Stimulated activated naive CD8-positive, alpha-beta T cell treated with anti-CD3 and anti-CD28 coated beads, Interleukin-15, Interleukin-2, amounts not matched to agents 100 ng/mL and 50 ng/mL, for 24 hours (primary cell): ENCODE results near the gene SOX14.

Source experiments
- H3K27ac Mint-ChIP-seq: one replicate; pipeline ENCODE4 v1.8.0; 2021; ENCODE audit warnings: mild to moderate bottlenecking, mixed read lengths
- H3K27me3 Mint-ChIP-seq: one replicate; pipeline ENCODE4 v1.8.0; 2021; ENCODE audit warnings: mixed read lengths
- H3K36me3 Mint-ChIP-seq: one replicate; pipeline ENCODE4 v1.8.0; 2021; ENCODE audit warnings: low read depth, mixed read lengths
- H3K4me1 Mint-ChIP-seq: one replicate; pipeline ENCODE4 v1.8.0; 2021; ENCODE audit warnings: low read depth, mixed read lengths
- H3K4me3 Mint-ChIP-seq: one replicate; pipeline ENCODE4 v1.8.0; 2021; ENCODE audit warnings: mild to moderate bottlenecking, mixed read lengths
- H3K9me3 Mint-ChIP-seq: one replicate; pipeline ENCODE4 v1.8.0; 2021; ENCODE audit warnings: mixed read lengths

SOX14 gene

DNA sequence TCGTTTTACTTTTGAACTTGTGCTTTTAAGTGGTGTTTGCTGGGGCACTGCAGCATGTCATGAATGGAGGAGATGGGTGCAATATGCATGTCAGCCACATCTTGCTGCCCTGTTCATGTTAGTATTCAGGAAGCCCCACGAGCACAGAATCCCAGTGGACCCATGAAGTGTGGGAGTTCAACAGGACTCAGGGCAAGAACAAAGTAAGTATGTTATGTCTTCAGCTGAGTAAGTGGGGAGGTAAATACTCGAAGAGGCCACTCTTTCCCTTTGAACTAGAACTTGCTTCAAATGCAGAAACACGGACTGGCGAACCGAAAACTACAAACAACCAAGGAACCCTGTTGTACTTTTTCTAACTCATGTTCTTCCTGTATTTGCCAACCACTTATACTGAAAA lies 23.4 kb downstream of the SOX14 start:
- H3K27ac Mint-ChIP-seq, result no peak overlapping the region
- H3K36me3 Mint-ChIP-seq, result no peaks in the 10 kb centered on the region
- peaks cover 3% of the 10 kb centered on the region for H3K27me3 Mint-ChIP-seq
- H3K9me3 Mint-ChIP-seq, result no peaks in the 10 kb centered on the region
- no peak overlapping the region for H3K4me3 Mint-ChIP-seq
- no peaks in the 10 kb centered on the region for H3K4me1 Mint-ChIP-seq

DNA sequence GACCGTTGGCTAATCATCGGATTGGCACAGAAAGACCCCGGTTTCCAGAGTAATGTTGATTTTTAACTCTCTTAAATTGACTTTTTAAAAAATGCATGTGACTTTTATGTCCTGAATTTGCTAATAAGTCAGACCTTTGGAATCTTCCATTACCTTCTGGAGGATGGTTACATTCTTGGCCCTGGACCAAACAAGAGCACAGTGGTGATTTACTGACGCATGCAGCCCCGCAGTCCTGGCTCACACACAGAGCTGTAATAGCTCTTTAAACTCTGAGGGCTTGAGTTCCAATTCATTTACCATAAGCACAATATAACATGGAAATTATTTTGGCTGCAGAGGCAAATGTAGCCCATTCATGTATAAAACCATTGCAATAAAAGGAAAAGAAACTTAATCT lies 25.1 kb downstream of the SOX14 start:
- Mint-ChIP-seq H3K36me3 (no peaks in the 10 kb centered on the region), H3K4me1 (no peaks in the 10 kb centered on the region), H3K27ac (no peak overlapping the region), H3K4me3 (no peak overlapping the region), H3K9me3 (no peaks in the 10 kb centered on the region), H3K27me3 (peaks cover 7% of the 10 kb centered on the region)

DNA sequence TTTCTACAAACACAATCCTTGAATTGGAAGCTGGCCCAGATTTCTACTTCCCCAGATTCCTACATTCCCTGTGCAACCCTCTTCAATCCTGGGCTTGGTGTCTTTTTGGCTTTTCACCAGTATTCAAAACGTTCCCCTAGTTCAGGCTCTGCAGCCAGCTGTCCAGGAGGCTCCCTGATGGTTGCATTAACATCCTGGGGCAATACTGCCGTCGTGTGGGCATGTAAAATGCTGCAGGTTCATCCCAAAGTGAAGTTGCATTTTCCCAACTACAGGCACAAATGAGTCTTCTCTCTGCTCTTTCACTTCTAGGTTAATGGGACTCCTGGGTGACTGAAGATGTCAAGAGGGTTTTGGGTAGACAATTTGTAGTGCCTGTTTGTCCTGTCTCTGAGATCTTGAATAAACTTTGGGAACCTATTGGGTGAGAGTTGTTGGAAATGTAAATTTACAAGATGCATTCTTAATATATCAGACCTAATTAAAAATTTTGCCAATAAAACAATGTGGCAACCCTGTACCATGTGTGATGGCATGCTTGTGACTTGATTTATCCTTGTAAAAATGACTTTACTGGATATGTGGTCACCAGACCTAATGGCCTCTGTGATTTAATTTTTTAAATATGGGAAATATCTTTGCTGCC lies 28.6 kb downstream of the SOX14 start:
- Mint-ChIP-seq H3K9me3 (no peaks in the 10 kb centered on the region), H3K36me3 (no peaks in the 10 kb centered on the region), H3K27me3 (peaks cover 12% of the 10 kb centered on the region), H3K4me1 (no peaks in the 10 kb centered on the region), H3K27ac (no peak overlapping the region), H3K4me3 (no peak overlapping the region)

DNA sequence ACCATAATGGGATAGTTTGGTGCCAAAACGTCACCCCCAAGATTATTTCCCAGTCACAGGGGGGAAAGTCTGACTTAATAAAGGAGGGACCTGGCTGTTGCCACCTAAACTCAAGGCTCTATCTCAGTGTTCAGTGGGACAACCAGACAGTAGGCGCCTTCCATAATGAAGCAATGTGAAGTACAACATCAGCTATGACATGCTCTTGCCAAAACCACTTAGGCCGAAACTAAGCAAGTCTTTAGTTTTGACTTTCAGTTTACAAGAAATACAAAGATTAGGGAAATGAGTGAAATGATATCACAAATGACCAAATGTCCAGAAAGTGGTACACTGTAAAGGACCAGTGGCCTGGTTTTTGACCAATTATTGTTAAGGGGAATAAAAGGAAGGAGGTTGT lies 32.9 kb downstream of the SOX14 start:
- Mint-ChIP-seq H3K36me3 (no peaks in the 10 kb centered on the region), H3K27me3 (peaks cover 9% of the 10 kb centered on the region), H3K4me1 (no peaks in the 10 kb centered on the region), H3K27ac (no peak overlapping the region), H3K9me3 (no peaks in the 10 kb centered on the region), H3K4me3 (no peak overlapping the region)

DNA sequence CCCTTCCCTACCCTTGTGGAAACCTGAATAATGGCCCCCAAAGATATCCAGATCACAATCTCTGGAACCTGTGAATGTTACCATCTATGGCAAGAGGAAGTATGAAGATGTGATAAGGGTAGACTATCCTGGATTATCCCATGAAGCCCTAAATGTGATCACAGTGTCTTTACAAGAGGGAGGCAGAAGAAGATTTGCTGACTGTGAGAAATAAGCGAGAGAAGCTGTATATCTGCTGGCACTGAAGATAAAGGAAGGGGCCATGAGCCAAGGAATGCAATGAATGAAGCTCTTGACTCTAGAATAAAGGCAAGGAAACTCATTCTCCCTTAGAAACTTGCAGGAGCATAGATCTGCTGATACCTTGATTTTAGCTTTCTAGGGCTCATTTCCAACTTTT lies 39.1 kb downstream of the SOX14 start:
- Mint-ChIP-seq H3K4me3 (no peak overlapping the region), H3K9me3 (no peaks in the 10 kb centered on the region), H3K27me3 (no peaks in the 10 kb centered on the region), H3K27ac (no peak overlapping the region), H3K4me1 (no peaks in the 10 kb centered on the region), H3K36me3 (no peaks in the 10 kb centered on the region)

DNA sequence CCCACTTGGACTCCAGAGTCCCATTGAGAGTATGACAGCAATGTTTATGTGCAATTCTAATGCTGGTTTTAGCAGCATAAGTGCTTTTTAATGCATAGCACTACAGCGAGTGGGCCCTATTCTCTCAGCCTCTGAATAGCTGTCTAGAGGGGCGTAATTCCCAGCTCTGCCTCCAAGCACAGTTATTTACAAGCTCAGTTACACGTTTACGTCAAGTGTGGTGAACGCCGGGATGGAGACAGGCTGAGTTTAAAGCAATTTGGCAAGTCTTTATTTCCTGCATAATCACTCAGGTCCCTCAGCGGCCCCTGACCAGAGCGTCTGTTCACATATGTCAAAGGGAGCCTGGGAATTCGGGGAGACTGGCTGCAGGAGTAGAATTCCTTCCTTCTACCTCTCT lies 43.9 kb downstream of the SOX14 start:
- Mint-ChIP-seq H3K9me3 (no peaks in the 10 kb centered on the region), H3K4me3 (no peak overlapping the region), H3K4me1 (no peaks in the 10 kb centered on the region), H3K36me3 (no peaks in the 10 kb centered on the region), H3K27me3 (no peaks in the 10 kb centered on the region), H3K27ac (no peak overlapping the region)

DNA sequence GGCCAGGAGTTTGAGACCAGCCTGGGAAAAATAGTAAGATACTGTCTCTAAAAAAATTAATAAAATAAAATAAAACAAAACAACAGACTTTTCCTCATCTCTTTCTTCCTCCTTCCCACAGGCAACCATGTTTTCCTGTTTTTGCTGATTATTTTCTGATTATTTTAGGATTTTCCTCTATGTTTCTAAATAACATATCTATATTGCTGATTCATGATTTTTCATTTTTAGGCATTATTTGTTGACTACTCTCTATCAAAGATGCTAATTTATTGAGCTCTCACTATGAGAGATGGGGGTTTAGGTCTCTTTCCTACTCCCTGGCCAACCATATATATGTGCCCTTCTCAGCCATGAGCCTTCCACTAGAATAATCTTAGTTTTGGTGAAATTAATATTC lies 45.4 kb downstream of the SOX14 start:
- no peaks in the 10 kb centered on the region for H3K9me3 Mint-ChIP-seq
- no peaks in the 10 kb centered on the region for H3K4me1 Mint-ChIP-seq
- no peaks in the 10 kb centered on the region for H3K36me3 Mint-ChIP-seq
- H3K27me3 Mint-ChIP-seq, result no peaks in the 10 kb centered on the region
- H3K4me3 Mint-ChIP-seq, result no peak overlapping the region
- no peak overlapping the region for H3K27ac Mint-ChIP-seq

DNA sequence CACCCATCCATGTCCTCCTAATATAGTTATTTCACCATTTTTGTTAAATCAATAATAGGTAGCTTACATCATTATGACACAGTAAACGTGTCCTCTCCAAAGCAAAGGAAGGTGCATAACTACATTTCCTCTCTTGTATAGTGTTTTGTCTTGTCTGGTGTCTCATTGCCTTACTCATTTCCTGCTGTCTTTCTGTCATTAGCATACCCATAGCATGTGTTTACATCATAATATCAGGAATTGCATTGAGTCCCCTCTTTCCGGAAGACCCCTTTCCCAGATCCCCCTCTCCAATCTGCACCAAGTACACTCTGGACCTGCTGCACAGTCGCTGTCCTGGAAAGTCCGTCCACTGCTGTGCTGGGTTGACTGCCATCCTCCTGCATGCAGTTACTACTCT lies 47.9 kb downstream of the SOX14 start:
- Mint-ChIP-seq H3K4me3 (no peak overlapping the region), H3K4me1 (no peaks in the 10 kb centered on the region), H3K27me3 (no peaks in the 10 kb centered on the region), H3K9me3 (no peaks in the 10 kb centered on the region), H3K27ac (no peak overlapping the region), H3K36me3 (no peaks in the 10 kb centered on the region)

DNA sequence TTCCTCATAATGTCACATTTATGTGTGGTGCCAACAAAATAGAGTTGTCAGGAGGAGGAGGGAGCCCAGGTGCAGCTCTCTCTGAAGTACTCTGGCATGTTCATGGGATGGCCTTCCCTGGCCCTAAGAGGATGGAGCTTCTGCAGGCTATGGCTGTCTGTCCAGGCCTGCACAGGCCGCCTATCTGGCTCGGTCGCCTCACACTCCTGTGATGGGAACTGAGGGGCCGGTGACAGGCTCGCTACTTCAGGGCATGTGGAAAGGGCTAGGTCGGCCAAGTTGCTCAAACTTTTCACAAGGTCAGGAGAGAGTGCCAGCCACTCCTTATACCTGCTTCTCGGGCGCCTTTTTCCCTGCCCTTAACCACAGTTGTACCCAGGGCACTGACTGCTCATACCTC lies 51.1 kb downstream of the SOX14 start:
- Mint-ChIP-seq H3K27ac (no peak overlapping the region), H3K4me3 (no peak overlapping the region), H3K4me1 (no peaks in the 10 kb centered on the region), H3K36me3 (no peaks in the 10 kb centered on the region), H3K9me3 (no peaks in the 10 kb centered on the region), H3K27me3 (no peaks in the 10 kb centered on the region)
